PC-9 (cell line): ENCODE data around the gene CCDC68. TPM values are rescaled to one million over a fixed set of nuclear protein-coding genes. Genes with fewer than 3 reads are reported as not detected.

Experiments
- BruUV-seq: library from RNA; stranded (reverse); fragments of 400-500 nt; replicated peaks from 2 replicates; lab custom pipeline; 2021; lab: Mats Ljungman, UMichigan
- CTCF ChIA-PET: fragments of 300-600 bp; sonication (Branson Sonifier 250); formaldehyde crosslinking; loops from one replicate; lab custom pipeline; 2022; ENCODE audit warnings: antibody characterized with exemption; lab: Charles Lee
- POLR2A ChIA-PET: fragments of 300-600 bp; sonication (Branson Sonifier 250); formaldehyde crosslinking; loops from one replicate; lab custom pipeline; 2022; ENCODE audit warnings: antibody characterized with exemption; ENCODE audit not compliant: unreplicated experiment; lab: Charles Lee
- DNase-seq, 2 experiments: peaks; one replicate each; pipeline versions ENCODE4 v3.0.0 to v3.0.0-alpha.2; 2015 to 2022; ENCODE audit warnings: mixed read lengths in 1 of 2
- H2AFZ ChIP-seq: fragments of 200-600 bp; sonication (generic); 2 replicates; pipeline ENCODE4 v1.8.1; 2017; ENCODE audit warnings: antibody characterized with exemption
- H3F3A ChIP-seq: fragments of 200-600 bp; sonication (generic); 2 replicates; pipeline ENCODE4 v1.8.1; 2017; ENCODE audit warnings: antibody characterized with exemption, mild to moderate bottlenecking, low read depth; ENCODE audit not compliant: insufficient read depth
- H3K27ac ChIP-seq: fragments of 200-600 bp; sonication (generic); 2 replicates; pipeline ENCODE4 v1.6.1; 2016; ENCODE audit warnings: mixed run types
- H3K27me3 ChIP-seq: fragments of 200-600 bp; sonication (generic); 2 replicates; pipeline ENCODE4 v1.6.1; 2016; ENCODE audit warnings: low read depth, mixed run types; ENCODE audit not compliant: insufficient read depth
- H3K36me3 ChIP-seq: fragments of 200-600 bp; sonication (generic); 2 replicates; pipeline ENCODE4 v1.6.1; 2016; ENCODE audit warnings: low read depth, mixed run types
- H3K4me1 ChIP-seq: fragments of 200-600 bp; sonication (generic); replicated peaks from 2 replicates; pipeline ENCODE4 v1.6.1; 2016; ENCODE audit warnings: mixed run types; ENCODE audit not compliant: insufficient read depth
- H3K4me2 ChIP-seq: fragments of 200-600 bp; sonication (generic); 2 replicates; pipeline ENCODE4 v1.6.1; 2017; ENCODE audit warnings: mixed run types
- H3K4me3 ChIP-seq: fragments of 200-600 bp; sonication (generic); 2 replicates; pipeline ENCODE4 v1.6.1; 2016; ENCODE audit warnings: mixed run types
- H3K79me2 ChIP-seq: fragments of 200-600 bp; sonication (generic); 2 replicates; pipeline ENCODE4 v1.6.1; 2017; ENCODE audit warnings: low read depth, mixed run types
- H3K9me2 ChIP-seq: fragments of 200-600 bp; sonication (generic); 2 replicates; pipeline ENCODE4 v1.8.1; 2017; ENCODE audit warnings: mild to moderate bottlenecking; ENCODE audit not compliant: insufficient read depth
- H3K9me3 ChIP-seq: fragments of 200-600 bp; sonication (generic); 2 replicates; pipeline ENCODE4 v1.8.1; 2016; ENCODE audit warnings: low read depth; ENCODE audit not compliant: insufficient read depth
- H4K20me1 ChIP-seq: fragments of 200-600 bp; sonication (generic); 2 replicates; pipeline ENCODE4 v1.8.1; 2017; ENCODE audit not compliant: insufficient read depth
- EZH2 ChIP-seq: fragments of 200-600 bp; sonication (generic); IDR thresholded peaks from 2 replicates; pipeline ENCODE4 v1.8.0; 2017; ENCODE audit warnings: antibody characterized with exemption, low read depth
- intact Hi-C: fragments of 100-400 bp; cut with micrococcal nuclease; formaldehyde crosslinking; loops from one replicate; pipeline ENCODE4 v1.10.0; 2022; ENCODE audit not compliant: unreplicated experiment
- total RNA-seq: library from RNA; stranded (reverse); gene quantifications from 2 replicates; pipeline ENCODE4 v1.2.3, GENCODE V29; 2021
- TF ChIP-seq, protein P1 (sequence below): fragments of 200-600 bp; sonication (generic); conservative IDR thresholded peaks from 2 replicates; pipeline ENCODE4 v1.6.1; 2017; ENCODE audit warnings: mixed run types, antibody characterized with exemption, mild to moderate bottlenecking, moderate library complexity

Gene CCDC68
- total RNA-seq, 1 experiment from 2014 or later: 2.9 TPM

DNA sequence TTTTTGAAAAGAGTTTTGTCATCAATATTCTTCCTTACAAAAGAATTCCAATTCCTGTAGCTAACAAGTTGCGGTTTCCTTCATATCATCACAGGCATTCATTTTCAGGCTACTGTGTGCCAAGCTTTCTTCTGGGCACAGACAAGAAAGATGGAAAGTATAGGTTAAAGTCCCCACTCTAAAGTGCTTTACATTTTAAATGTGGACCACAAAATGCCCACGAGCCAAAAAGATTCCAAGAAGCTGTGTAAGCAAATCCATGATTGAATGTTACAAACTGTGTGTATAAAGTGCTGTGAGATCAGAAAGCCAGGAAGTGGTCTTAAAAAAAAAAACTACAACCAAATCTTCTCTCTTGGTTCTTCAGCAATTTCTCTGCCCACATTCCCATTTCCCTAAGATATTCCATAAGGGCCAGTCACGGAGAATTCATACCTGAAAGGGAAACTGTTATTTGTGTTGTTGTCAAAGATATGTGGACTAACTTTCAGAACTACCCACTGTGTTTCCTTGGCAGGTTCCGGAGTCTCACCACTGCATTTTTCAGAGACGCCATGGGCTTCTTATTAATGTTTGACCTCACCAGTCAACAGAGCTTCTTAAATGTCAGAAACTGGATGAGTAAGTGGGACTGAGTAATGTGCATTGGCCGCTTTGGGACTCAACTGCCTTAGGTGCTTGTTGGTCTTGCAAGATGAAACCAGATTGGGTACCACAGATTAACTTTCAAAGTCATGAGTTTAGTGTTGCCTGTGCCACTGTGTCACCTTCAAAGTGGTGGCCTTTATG is 75.3 kb downstream of the CCDC68 start:
- ChIA-PET CTCF (no interaction called here), POLR2A (no interaction called here)
- DNase-seq: no peak
- intact Hi-C loops: no loop called here
- Histone ChIP-seq H3K4me2 (no peak overlapping the region), H3K36me3 (peaks cover 25% of the 10 kb centered on the region), H4K20me1 (no peaks in the 10 kb centered on the region), H3K27me3 (no peaks in the 10 kb centered on the region), H3K9me2 (no peaks in the 10 kb centered on the region), H2AFZ (no peak overlapping the region), H3K4me1 (peaks cover 15% of the 10 kb centered on the region), H3K4me3 (no peak overlapping the region), H3K27ac (no peak overlapping the region), H3K9me3 (no peaks in the 10 kb centered on the region), H3K79me2 (no peaks in the 10 kb centered on the region), H3F3A (0 out of 2 replicates have a peak, but pooled peaks cover 5% of the 10 kb centered on the region)
- no TSS peak for BruUV-seq
- no peak for TF ChIP-seq EZH2
- TF ChIP-seq, protein P1, sequence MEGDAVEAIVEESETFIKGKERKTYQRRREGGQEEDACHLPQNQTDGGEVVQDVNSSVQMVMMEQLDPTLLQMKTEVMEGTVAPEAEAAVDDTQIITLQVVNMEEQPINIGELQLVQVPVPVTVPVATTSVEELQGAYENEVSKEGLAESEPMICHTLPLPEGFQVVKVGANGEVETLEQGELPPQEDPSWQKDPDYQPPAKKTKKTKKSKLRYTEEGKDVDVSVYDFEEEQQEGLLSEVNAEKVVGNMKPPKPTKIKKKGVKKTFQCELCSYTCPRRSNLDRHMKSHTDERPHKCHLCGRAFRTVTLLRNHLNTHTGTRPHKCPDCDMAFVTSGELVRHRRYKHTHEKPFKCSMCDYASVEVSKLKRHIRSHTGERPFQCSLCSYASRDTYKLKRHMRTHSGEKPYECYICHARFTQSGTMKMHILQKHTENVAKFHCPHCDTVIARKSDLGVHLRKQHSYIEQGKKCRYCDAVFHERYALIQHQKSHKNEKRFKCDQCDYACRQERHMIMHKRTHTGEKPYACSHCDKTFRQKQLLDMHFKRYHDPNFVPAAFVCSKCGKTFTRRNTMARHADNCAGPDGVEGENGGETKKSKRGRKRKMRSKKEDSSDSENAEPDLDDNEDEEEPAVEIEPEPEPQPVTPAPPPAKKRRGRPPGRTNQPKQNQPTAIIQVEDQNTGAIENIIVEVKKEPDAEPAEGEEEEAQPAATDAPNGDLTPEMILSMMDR: no peak

DNA sequence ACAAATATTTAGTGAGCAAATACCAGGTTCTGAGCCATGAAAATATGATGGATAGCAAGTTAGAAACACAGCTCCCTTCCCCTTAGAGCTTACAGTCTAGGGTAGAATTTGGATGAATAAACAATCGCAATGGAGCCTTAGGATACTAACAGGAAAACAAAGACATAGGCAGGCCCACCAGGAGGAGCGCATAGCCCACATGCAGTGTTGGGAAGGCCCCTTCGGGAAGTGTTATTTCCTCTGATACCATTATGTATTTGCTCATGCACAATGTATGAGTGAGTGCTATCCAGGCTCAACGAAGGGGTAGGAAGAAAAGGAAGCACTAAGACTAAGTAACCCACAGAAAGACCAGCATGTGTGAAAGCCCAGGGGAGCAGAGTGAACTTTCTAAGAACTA is 76.9 kb downstream of the CCDC68 start:
- H3K4me2 ChIP-seq: no peak overlapping the region
- CTCF ChIA-PET: no interaction called here

DNA sequence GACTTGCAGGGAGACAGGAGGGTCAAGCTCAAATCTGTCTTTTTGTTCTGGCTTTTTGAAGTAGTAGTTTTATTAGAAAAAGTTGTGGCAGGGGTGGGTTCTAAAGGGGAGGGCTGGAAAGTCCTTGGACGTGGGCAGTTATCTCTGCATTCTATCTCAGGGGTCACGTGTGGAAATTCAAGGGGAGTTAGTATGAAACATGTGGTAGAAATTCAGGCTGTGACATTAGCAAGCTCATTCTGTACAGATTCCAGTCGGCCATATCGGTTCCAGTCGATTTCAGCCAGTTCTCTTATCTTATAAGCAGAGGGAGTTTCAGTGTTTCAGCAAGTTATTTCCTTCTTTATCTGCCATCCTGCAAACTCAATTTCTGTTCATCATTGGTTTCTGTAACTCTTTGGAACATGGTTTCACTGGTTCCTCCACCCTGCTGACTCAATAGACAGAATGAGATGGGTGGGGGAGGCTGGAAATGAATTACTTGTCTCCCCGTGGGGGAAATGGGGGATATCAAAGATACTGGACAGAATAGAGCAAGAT is 78.0 kb downstream of the CCDC68 start:
- no TSS peak for BruUV-seq
- ChIA-PET CTCF (interaction anchor here (0.6 kb wide), 1 partner anchor 503 kb away, joined by 3 read pairs; no protein-coding TSS in a partner anchor), POLR2A (no interaction called here)
- Histone ChIP-seq H3K36me3 (peaks cover 20% of the 10 kb centered on the region), H3F3A (0 out of 2 replicates have a peak, but pooled peaks cover 8% of the 10 kb centered on the region), H3K27me3 (no peaks in the 10 kb centered on the region), H3K4me1 (peaks cover 15% of the 10 kb centered on the region), H3K4me2 (peak overlapping the region; percentile 26; the same call in 1 of the 2 replicates), H3K79me2 (no peaks in the 10 kb centered on the region), H4K20me1 (no peaks in the 10 kb centered on the region), H2AFZ (no peak overlapping the region), H3K9me2 (no peaks in the 10 kb centered on the region), H3K9me3 (no peaks in the 10 kb centered on the region), H3K4me3 (no peak overlapping the region), H3K27ac (no peak overlapping the region)
- TF ChIP-seq, protein P1: no peak
- no peak for TF ChIP-seq EZH2
- intact Hi-C loops: no loop called here
- no peak for DNase-seq

More for the DNA sequence above, 76.9 kb downstream of the CCDC68 start:
- Histone ChIP-seq H4K20me1 (no peaks in the 10 kb centered on the region), H3K27ac (no peak overlapping the region), H3F3A (0 out of 2 replicates have a peak, but pooled peaks cover 8% of the 10 kb centered on the region), H3K9me2 (no peaks in the 10 kb centered on the region), H3K36me3 (peaks cover 20% of the 10 kb centered on the region), H3K9me3 (no peaks in the 10 kb centered on the region), H3K27me3 (no peaks in the 10 kb centered on the region), H3K79me2 (no peaks in the 10 kb centered on the region), H3K4me3 (no peak overlapping the region), H3K4me1 (peaks cover 15% of the 10 kb centered on the region), H2AFZ (no peak overlapping the region)
- BruUV-seq: no TSS peak
- no peak for DNase-seq
- no peak for TF ChIP-seq EZH2
- TF ChIP-seq, protein P1: no peak
- intact Hi-C loops: no loop called here
- POLR2A ChIA-PET: no interaction called here
